Fibroblast of gingiva (primary cell): ENCODE data around the gene CCS.
A peak's percentile ranks its signal among the peaks of the same experiment; 100 is the strongest.
"Not testable (repeated sequence)": the region's sequence is repeated elsewhere in the genome, so short reads cannot be mapped to it uniquely, and the experiment has no call there.

Source experiments
- DNase-seq: peaks from one replicate; pipeline ENCODE4 v3.0.0-alpha.2; 2011; ENCODE audit warnings: low read depth

The CCS gene, protein sequence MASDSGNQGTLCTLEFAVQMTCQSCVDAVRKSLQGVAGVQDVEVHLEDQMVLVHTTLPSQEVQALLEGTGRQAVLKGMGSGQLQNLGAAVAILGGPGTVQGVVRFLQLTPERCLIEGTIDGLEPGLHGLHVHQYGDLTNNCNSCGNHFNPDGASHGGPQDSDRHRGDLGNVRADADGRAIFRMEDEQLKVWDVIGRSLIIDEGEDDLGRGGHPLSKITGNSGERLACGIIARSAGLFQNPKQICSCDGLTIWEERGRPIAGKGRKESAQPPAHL

DNA sequence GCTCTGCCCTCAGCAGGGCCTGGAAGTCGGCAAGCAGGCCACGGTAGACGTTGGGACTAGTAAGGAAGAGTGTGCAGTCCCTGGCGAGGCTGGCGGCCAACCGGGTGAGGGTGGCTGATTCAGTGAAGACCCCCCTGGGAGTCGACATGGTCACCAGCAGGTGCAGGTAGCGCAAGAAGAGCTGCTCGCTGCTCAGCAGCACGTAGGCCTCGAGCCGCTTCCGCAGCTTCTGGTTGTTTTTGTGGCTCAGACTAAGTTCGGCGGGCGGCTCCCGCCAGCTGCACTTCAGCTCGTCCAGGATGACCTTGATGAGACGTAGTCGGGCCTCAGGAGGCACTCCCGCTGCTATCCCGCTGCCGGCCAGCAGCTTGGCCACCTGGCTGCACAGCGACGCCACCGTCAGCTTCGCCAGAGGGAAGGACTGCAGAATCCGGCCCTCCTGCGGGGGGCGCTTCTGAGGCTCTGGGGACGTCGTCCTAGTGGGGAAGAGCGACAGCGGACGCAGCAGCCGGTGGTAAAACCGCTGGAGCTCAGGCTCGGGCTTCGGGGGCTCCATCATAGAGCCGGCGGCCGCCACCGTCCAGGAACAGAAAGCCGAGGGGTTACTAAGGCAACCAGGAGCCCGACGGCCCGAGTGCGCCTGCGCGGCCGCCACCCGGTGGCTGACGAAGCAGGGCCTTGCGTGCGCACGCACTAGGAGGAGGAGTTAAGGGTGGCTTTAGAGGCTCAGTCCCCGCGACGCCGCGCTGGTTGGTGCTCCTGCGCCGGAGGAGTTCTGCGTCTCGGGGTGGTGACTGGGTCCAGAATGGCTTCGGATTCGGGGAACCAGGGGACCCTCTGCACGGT is at the start of gene CCS, which contains the start of gene CCDC87:
TSS of gene CCS (plus strand) at position 729 of the 846 bp plus-strand sequence. CDS start at position 806, 77 bp downstream.
TSS of gene CCDC87 (minus strand) at position 607 of the 846 bp plus-strand sequence. CDS start at position 559, 48 bp downstream.
- peak; percentile 93 for DNase-seq

DNA sequence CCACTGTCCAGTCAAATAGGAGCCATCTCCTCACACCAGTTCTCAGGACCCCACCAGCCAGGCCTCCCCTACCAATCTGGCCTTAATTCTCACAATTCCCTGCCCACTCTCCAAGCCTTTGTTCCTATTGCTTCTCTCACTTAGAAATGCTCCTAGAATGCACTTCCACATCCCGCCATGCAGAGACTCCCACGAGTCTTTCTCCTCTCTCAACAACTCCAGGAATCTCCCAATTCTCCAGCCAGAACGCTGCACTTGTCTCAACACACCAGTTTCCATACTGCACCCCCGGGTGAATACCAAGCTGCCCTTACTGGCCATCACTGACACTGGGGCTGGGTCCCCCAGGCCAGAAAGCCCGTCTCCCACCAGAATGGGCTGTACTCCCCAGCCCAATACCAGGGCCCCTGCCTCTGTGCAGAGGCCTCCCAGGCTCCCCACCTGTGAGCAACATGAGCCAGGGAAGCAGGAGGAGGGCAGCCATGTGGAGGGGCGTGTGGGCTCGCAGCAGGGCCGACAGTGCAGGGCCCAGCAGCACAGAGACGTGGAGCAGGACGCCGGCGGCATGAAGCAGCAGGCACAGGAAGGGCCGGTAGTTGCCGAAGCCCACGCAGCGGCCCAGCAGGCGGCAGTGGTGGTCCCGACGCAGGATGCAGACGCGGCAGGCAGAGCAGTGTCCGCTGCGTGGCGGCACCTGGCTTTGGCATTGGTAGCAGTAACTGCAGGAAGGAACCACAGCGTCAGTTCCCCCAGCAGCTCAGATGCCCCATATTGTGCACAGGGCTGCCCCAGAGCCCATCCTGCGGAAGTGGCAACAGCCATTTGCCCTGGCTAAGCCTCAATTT is 49.5 kb upstream of the CCS start:
- peak; percentile 35 for DNase-seq

DNA sequence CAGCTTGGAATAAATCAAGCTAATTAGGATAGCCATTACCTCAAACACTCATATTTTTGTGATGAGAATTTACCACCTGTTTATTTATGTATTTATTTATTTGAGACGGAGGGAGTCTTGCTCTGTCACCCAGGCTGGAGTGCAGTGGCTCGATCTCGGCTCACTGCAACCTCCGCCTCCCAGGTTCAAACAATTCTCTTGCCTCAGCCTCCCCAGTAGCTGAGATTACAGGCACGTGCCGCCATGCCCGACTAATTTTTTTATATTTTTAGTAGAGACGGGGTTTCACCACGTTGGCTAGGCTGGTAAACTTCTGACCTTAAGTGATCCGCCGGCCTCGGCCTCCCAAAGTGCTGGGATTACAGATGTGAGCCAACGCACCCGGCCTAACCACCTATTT is 48.0 kb upstream of the CCS start:
- DNase-seq: not testable (repeated sequence)

DNA sequence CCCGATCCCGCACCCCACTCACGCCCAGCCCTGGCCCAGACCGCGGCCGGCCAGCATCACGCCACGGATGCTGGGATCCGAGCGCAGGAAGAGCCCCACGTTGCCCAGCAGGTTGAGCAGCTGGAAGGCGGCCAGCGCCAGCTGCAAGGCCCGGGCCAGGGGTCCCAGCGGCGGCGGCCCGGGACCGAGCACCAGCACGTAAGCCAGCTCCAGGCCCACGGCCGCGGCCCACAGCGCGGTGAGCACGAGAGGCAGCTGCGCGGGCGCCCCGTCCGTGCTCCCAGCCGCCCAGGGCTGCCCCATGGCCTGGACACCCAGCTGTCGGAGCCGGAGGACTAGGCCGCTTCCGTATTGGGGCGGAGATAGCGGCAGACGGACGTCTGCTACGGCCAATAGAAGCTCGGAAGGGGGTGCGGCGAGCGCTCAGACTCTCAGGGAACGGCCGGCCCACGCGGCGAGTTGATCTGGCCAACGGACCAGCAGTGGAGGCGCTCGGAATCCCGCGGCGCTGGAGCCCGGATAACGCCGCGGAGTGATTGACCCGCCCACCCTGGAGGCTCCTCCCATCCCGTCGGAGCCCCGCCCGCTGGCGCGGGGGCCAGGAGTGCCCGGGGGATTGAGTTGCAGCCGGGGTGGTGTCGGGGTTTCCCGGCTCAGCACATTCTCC is 47.2 kb upstream of the CCS start, which contains the start of gene ZDHHC24:
TSS of gene ZDHHC24 (minus strand) at position 348 of the 667 bp plus-strand sequence. CDS start at position 303, 45 bp downstream.
- DNase-seq: peak; percentile 98

DNA sequence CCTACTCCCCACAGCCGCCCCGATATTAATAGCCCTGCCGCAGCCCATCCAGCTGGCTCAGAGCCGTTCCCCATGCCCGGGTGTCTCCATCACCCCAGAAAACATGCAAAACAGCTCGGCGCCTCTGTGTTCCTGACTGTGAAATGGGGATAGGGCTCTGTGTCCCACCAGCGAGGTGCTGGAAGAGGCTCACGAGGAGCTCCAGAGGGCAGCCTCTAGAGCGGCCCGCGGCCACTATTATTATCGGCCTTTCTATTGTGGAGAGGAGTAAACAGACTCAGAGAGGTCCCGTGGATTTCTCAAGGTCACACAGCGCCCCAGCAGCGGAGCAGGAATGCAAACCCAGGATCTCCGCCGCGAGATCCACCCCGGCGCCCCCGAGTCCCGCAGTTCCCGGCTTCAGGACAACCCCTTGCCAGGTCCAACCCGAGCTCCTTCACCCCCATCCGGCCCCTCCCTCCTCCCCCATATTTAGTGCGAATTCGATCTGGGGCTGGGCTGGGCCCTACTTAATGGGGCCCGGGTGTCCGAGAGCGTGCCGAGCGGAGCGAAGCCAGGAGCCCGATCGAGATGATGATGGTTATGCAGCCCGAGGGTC is 46.5 kb upstream of the CCS start, which contains the start of gene ACTN3:
TSS of gene ACTN3 (plus strand) at position 536 of the 598 bp plus-strand sequence. CDS start at position 571, 35 bp downstream.
- DNase-seq: peak; percentile 27

DNA sequence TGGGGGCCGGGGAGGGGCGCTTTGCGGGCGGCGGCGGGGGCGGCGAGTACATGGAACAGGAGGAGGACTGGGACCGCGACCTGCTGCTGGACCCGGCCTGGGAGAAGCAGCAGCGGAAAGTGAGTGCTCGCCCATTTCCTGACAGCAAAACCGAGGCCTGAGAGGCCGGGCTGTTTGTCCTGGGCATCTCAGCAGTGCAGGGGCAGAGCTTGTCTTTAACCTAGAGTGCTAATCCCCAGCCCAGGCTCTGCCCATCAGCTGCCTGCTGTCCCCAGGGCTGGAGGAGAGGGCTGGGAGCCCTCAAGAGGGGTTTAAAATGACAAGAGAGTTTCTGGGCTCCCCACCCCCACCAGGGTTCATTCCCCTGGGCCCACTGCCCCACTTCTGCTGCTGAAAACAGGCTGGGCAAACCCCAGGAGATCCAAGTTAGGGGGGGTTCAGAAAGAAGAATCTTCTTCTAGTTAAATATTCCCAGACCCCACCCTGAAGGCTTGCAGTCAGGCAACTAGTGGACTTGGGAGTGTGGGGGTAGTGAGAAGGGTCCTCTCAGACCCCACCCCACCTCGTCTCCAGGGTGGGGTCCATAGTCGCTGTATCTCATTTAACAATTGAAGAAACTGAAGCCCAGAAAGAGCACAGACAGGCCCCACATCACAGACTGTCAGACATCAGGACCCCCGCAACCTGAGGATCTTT is 45.9 kb upstream of the CCS start:
- no peak for DNase-seq

DNA sequence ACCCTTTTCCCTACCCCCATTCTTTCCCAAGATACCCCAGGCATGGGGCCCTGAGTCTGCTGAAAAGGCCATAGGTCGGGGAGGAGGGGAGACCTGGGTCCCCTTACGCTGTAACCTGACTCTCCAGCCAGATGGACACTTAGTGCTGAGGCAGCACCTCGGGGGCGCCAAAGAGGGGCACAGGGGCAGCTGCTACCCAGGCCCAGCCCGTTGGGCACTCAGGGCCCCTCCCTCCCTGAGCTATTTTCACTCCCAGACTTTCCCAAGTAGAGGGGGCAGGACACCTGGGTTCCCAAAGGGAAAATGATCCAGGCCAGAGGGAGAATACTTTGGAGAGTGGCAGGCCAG is 45.3 kb upstream of the CCS start:
- DNase-seq: no peak

DNA sequence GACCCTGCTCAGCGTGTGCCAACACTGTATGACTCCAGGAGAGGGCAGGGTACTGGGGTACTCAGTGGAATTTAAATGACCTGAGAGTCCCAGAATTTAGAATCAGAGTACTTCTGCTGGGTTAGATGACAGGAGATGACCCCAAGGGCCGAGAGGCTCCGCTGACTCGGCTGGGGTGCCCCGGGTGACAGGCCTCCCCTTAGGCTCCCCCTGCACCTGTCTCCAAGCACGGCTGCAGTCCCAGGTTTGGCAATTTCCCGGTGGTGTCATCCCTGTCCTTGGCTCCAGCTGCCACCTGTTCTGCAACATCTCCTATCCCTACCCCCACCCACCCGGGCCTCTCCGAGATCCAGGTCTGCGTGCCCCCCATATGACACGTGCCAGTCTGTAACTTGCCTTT is 44.9 kb upstream of the CCS start:
- DNase-seq: no peak

DNA sequence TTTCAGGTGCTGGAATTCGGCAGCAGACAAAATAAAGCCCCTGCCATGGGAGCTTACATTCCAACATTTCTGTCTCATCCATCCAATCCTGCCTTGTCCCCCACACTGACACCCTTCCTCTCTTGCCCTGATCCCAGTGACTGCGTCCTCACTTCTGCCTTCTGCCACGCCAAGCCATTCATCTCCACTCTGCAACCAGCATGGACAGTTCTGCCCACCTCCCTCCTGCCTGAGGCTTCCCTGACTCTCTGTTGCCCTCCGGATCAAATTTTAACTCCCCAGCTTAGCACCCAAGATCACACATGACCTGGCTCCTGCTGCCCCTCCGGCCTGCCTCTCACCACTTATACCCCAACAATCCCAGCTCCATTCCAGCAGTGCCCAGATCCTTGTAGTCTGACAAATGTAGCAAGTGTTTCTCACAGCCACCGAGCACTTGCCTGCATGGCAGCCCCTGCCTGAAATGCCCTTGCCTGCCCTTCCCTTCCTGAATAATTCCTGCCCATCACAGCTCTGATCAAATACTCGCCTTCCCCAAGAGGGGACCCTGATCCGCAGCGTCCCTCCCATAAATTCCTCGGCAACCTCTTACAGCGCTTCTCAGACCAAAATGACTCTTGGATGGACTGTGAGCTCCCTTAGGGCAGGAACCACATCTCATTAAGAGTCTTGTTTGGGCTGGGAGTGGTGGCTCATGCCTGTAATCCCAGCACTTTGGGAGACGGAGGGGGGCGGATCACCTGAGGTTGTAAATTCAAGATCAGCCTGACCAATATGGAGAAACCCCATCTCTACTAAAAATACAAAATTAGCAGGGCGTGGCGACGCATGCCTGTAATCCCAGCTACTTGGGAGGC is 44.0 kb upstream of the CCS start:
- DNase-seq: no peak

DNA sequence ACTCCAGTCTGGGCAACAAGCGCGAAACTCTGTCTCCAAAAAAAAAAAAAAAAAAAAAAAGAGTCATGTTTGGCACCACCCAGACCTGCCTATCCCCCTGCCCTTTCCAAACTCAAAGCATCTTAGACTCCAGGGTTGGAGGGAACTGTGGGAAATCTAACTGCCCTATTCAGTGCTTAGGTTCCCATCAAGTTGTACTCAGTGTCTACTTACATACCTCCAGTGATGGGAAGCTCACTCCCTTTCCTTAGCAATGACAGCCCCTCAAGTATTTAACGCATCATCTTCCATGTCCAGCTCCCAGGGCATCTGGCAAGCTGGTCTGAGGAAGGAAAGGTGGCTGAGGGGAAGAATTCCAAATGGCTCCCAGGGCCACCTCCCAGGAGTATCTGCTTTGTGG is 43.3 kb upstream of the CCS start:
- DNase-seq: no peak

DNA sequence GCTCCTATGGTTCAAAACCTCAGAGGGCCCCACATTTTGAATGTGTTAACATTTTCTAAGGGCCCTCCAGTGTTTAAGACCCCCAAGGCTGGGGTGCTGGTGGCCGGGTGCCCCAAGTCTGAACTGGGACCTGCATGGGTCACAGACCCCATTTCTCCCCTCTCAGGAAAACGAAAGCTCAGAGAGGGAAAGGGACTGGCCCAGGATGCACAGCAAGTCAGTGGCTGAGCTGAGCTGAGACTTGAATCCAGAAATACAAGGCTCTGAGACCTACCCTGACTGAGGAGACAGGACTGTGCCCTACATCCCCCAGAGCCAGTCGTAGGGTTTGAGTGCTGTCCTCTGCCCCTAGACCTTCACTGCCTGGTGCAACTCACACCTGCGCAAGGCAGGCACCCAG is 42.1 kb upstream of the CCS start:
- no peak for DNase-seq

DNA sequence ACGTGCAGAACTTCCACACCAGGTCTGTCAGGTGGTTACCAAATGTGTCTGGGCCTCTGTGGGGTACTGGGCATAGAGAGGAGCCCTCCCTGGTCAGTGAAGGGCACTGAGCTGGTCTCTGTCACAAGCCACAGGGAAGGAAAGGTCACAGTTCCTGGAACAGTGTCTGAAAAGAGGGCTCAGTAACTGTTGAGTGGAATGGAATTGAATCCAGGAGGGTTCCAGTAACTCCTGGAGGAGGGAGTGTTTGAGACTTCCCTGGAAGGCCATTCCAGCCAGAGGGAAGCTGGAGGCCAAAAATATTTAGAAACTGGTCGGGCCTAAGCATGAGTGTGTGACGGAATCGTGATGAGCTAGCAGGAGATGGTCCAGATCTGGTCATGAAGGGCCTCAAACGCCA is 38.4 kb upstream of the CCS start:
- DNase-seq: no peak

DNA sequence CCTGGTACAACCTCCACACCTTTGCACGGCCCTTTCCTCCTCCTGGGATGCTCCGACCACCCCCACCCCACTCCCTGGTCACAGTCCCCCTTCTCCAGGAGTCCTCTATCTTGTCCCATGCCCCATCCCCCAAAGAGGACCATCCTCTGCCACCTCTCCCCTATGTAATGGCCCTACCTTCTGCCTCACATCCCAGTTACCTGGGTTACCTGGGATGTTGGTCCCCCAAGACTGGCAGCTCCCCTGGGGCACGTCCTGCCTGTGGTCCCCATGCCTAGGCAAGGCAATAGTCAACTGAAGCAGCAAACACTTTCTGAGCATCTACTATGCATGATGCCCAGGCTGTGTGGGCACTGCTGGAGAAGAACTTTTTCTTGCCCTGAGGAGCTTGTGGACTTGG is 37.6 kb upstream of the CCS start:
- DNase-seq: no peak

DNA sequence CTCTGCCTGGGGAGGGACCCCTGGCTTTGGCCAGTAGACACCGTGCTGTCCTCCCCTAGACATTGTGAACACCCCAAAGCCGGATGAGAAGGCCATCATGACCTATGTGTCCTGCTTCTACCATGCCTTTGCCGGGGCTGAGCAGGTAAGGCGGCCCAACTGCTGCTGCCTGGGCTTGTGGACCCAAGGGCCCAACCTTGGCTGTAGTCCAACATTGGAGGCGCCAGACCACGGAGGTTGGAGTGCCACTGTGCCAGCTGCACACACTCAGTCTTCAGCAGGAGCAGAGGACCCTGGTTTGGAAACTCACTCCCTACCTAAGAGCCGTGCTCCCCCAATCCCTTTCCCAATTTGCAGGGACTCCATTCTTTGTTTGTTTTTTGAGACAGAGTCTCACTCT is 36.9 kb upstream of the CCS start:
- DNase-seq: no peak

DNA sequence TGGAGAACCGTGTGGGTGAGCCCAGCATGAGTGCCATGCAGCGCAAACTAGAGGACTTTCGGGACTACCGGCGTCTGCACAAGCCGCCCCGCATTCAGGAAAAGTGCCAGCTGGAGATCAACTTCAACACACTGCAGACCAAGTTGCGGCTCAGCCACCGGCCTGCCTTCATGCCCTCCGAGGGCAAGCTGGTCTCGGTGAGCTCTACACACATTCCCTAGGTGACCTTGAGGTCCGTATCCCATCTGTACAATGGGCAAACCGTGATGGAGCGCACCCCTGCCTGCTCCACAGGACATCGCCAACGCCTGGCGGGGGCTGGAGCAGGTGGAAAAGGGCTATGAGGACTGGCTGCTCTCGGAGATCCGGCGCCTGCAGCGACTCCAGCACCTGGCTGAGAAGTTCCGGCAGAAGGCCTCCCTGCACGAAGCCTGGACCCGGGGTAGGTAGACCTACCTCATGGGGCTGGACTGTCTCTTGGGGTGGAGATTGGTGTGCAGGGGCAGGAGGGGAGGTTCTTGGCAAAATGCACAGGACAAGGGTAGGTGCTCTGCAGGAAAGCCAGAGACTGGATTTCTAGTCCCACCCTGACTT is 35.2 kb upstream of the CCS start:
- no peak for DNase-seq

DNA sequence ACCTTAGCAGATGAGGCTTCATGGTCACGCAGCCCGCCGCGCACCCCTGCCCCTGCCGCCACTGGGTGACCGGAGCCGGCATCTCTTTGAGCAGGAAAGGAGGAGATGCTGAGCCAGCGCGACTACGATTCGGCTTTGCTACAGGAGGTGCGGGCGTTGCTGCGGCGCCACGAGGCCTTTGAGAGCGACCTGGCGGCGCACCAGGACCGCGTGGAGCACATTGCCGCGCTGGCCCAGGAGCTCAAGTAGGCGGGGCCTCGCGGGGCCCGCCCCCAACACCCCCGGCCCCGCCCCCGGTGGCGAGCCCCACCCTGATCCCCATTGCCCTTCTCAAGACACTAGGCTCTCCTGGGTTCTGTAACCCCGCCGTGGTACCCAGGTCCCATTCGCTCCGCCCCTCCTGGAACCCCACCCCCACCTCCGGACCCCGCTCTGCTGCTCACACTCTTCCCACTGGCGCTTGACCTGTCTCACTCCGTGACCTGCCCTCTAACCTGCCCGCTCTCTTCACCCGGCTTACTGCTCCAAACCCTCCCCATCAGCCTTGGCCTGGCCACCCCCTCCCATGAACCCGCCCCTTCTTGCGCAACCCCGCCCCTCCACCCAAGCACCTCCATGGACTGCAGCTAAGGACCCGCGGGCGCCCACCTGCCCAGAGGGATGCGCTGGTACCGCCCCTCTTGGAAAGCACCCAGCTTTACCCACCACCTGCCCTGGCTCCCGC is 33.7 kb upstream of the CCS start:
- DNase-seq: no peak

DNA sequence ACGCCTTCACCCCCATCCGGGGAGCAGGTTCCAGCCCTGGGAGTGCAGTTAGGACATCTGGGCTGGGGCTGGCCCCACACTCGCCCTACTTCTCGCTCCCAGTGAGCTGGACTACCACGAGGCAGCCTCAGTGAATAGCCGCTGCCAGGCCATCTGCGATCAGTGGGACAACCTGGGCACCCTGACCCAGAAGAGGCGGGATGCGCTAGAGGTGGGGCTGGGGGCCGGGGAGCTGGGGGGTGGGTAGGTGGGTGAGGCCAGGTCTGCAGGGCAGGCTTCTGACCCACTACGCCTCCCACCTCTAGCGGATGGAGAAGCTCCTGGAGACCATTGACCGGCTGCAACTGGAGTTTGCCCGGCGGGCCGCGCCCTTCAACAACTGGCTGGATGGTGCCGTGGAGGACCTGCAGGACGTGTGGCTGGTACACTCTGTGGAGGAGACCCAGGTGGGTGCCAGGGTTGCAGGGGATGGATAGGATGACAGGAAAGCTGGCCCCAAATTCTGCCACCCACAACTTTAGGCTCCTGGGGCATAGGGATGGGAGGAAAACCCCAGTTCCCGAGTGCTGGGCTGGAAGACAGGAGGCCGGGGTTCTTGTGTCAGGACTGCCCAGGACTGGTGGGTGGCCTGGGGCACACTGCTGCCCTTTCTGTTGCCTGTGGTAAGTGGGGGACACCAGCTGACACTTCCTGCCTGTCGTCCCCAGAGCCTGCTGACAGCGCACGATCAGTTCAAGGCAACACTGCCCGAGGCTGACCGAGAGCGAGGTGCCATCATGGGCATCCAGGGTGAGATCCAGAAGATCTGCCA is 32.9 kb upstream of the CCS start:
- DNase-seq: no peak
